Measurements from ENCODE around the gene NEK10.
"Not testable (repeated sequence)": the region's sequence is repeated elsewhere in the genome, so short reads cannot be mapped to it uniquely, and the experiment has no call there.

NEK10 gene

DNA sequence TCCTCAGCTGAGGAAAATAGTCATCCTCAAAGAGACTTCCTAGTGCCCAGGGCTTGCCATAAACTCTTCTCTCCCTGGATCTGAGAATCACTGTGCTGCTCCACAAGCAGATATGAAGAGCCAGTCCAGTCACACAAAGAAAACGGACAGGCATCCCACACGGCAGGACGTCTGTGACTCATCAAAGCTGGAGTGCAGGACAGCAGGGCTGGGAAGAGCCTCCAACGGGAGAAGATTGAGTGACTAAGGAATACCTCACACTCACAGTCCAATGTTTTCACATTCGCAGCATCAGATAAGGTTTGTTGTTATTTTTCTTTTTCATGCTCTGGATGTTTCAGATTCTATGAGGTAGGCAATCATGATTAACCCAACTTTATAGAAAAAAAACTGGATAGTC is 57.8 kb downstream of the NEK10 start:
- H3K4me3 ChIP-seq (ENCODE audit: low read length): no peak overlapping the region
- peak; percentile 9 for DNase-seq (ENCODE audit: low read depth)
- TF ChIP-seq, protein P1, sequence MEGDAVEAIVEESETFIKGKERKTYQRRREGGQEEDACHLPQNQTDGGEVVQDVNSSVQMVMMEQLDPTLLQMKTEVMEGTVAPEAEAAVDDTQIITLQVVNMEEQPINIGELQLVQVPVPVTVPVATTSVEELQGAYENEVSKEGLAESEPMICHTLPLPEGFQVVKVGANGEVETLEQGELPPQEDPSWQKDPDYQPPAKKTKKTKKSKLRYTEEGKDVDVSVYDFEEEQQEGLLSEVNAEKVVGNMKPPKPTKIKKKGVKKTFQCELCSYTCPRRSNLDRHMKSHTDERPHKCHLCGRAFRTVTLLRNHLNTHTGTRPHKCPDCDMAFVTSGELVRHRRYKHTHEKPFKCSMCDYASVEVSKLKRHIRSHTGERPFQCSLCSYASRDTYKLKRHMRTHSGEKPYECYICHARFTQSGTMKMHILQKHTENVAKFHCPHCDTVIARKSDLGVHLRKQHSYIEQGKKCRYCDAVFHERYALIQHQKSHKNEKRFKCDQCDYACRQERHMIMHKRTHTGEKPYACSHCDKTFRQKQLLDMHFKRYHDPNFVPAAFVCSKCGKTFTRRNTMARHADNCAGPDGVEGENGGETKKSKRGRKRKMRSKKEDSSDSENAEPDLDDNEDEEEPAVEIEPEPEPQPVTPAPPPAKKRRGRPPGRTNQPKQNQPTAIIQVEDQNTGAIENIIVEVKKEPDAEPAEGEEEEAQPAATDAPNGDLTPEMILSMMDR (conservative IDR thresholded peaks at IDR 0.05; ENCODE audit: low read depth, low read length): no peak

DNA sequence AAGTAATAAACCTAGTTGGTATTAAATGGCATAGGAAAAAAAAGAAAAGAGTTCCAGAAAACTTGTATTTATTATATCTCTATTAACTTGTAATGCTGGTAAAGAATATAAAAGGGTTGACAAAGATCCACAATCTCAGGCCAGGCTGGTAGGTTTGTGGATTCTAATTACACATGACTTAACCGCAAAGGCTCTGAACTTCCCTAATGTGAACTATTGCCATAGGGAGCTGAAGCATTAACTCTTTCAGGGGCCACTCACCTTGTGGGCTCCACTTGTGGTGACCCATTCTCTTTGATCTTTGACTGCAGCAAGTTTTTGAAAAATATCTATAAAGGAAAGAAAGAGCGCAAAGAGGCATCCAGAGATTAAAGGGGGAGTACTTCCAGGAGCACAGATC is 58.5 kb downstream of the NEK10 start:
- no peak overlapping the region for H3K4me3 ChIP-seq (ENCODE audit: low read length)
- TF ChIP-seq, protein P1 (conservative IDR thresholded peaks at IDR 0.05; ENCODE audit: low read depth, low read length): no peak
- DNase-seq (ENCODE audit: low read depth): no peak

DNA sequence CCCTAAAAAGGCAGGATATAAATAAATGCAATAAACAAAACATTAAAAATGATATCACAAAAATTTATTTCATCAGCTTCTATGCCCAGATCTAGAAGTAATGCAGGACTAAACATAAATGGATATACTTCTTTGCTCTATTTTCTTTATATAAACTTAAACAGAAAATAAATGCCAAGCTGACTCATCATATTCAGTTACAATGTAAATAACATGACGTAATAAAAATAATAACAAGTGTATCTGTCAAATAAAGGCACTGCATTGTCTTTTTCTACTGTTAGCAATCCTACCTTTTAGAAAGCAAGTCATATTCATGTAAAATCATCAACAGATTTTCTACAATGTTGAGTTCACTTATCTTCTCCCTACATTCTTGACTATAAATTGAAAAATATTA is 61.6 kb downstream of the NEK10 start:
- no peak for DNase-seq (ENCODE audit: low read depth)
- TF ChIP-seq, protein P1 (conservative IDR thresholded peaks at IDR 0.05; ENCODE audit: low read depth, low read length): no peak
- no peak overlapping the region for H3K4me3 ChIP-seq (ENCODE audit: low read length)

DNA sequence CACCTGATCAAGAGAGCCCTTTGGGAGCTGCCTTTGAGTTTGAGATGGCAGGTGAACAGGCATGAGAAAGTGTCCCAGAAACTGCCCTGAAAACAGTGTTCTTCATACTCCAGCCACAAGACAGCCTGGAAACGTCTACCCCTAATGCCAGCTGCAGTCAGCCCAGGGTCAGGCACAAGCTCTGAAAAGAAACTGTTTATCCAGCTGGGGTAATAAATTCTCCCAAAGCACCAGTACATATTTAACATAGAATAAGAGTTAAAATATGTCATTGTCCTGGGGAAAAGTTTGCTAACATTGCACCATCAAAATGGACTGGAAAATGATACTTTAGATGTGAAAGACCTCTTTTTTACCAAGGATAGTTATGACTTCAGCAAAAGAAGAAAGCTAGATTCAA is 66.3 kb downstream of the NEK10 start:
- TF ChIP-seq, protein P1 (conservative IDR thresholded peaks at IDR 0.05; ENCODE audit: low read depth, low read length): no peak
- no peak for DNase-seq (ENCODE audit: low read depth)
- no peak overlapping the region for H3K4me3 ChIP-seq (ENCODE audit: low read length)

DNA sequence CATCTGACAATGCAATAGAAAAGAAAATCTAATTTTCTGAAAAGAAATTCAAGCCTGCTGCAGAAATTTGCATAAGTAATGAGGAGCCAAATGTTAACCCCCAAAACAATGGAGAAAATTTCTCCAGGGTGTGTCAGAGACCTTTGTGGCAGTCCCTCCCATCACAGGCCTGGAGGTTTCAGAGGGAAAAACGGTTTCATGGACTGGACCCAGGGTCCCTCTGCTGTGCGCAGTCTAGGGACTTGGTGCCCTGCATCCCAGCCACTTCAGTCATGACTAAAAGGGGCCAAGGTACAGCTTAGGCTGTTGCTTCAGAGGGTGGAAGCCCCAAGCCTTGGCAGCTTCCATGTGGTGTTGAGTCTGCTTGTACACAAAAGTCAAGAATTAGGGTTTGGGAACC is 70.2 kb downstream of the NEK10 start:
- not testable (repeated sequence) for H3K4me3 ChIP-seq (ENCODE audit: low read length); DNase-seq (ENCODE audit: low read depth)

DNA sequence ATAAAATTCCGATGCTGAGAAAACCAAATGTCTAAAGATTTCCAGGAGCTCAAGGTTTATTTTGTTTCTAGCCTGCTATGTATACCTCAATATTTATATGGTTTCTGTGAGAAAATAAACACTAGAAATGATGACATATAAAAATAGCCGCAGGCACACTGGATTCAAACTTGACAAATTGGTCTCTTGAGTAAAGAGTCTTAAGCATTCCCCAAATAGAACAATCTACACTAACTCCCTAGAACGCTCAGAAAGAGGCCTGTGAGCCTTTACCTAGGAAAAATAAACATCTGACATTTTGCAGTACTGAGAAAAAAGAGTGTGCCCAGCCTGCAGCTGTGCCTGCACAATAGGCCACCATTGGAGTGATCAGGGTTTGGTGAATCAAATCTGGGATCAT is 75.2 kb downstream of the NEK10 start:
- no peak overlapping the region for H3K4me3 ChIP-seq (ENCODE audit: low read length)
- DNase-seq (ENCODE audit: low read depth): no peak
- TF ChIP-seq, protein P1 (conservative IDR thresholded peaks at IDR 0.05; ENCODE audit: low read depth, low read length): no peak

DNA sequence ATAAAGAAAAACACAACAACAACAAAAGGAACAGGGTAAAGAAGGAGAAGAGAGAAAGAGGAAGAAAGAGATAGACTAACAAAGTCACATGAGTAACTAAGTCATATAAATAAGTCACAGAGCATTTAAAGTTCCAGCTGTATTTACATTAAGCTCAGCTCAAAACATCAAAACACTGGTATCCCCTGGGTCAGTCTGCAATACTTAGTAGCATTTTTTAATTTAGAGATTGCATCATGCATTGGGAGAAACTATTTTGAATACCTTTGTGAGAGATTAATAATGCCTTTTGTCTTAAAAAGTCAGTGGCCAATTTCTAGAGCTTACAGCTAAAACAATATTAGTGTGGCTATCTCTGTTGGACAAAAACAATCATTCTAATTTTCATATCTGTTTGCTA is 78.4 kb downstream of the NEK10 start:
- H3K4me3 ChIP-seq (ENCODE audit: low read length): no peak overlapping the region
- TF ChIP-seq, protein P1 (conservative IDR thresholded peaks at IDR 0.05; ENCODE audit: low read depth, low read length): no peak
- no peak for DNase-seq (ENCODE audit: low read depth)

Measured in retinal pigment epithelial cell (primary cell).